Spinal cord (tissue), 10 donors: Measurements from ENCODE around the gene IFT88. TPM values are rescaled to one million over a fixed set of nuclear protein-coding genes. Genes with fewer than 3 reads are reported as not detected.

ENCODE experiments used
- DNase-seq, 6 donors: peaks; one replicate each; pipeline versions ENCODE4 v3.0.0 to v3.0.0-alpha.2; 2013 to 2015; ENCODE audit warnings: low spot score in 6 of 6, low read depth in 4 of 6
- H3K27ac ChIP-seq: one replicate; pipeline ENCODE4 v1.5.1; 2013; ENCODE audit warnings: low read depth, low read length, control low read depth
- H3K27me3 ChIP-seq: one replicate; pipeline ENCODE4 v1.6.1; 2013; ENCODE audit warnings: low read length; ENCODE audit not compliant: control insufficient read depth, insufficient read depth
- H3K36me3 ChIP-seq: one replicate; pipeline ENCODE4 v1.6.1; 2013; ENCODE audit warnings: low read length; ENCODE audit not compliant: control insufficient read depth, insufficient read depth
- H3K4me1 ChIP-seq: one replicate; pipeline ENCODE4 v1.6.1; 2013; ENCODE audit warnings: low read length; ENCODE audit not compliant: control insufficient read depth, insufficient read depth
- H3K4me3 ChIP-seq: one replicate; pipeline ENCODE4 v1.5.1; 2013; ENCODE audit warnings: low read depth, low read length, control low read depth
- H3K9me3 ChIP-seq: one replicate; pipeline ENCODE4 v1.6.1; 2013; ENCODE audit warnings: low read length; ENCODE audit not compliant: control insufficient read depth, insufficient read depth
- WGBS: methylation state at CpG from one replicate; pipeline ENCODE4 v1.1.5; 2013; ENCODE audit warnings: missing lambda C conversion rate; ENCODE audit not compliant: insufficient coverage; 5-methylcytosine and 5-hydroxymethylcytosine counted together
- polyA plus RNA-seq, 2 donors: library from polyadenylated mRNA; unstranded; fragments of 120-200 nt; gene quantifications; one replicate each; pipeline ENCODE4 v1.2.1, GENCODE V29; 2013; ENCODE audit not compliant: insufficient read length in 2 of 2
- total RNA-seq, 2 donors: library from RNA; depleted of rRNA in 1 of 2; stranded (reverse); fragments of 120-200 nt in 1 of 2; fragments of >200 nt in 1 of 2; gene quantifications; one replicate each; pipeline versions ENCODE4 v1.2.3 to v1.2.4, GENCODE V29; 2013 to 2014
- donor health status: healthy.

The IFT88 gene
- total and polyA plus RNA-seq, 4 donors: 23.1 to 31.6 (median 27.8) TPM

- H3K27ac ChIP-seq: no peak overlapping the region
- peaks cover 13% of the 10 kb centered on the region for H3K4me1 ChIP-seq
These were observed 141.3 kb downstream of the IFT88 start for GRCh38 chr13:20708216-20708615.

GRCh38 chr13:20709369-20709768 lies 142.4 kb downstream of the IFT88 start:
- Histone ChIP-seq H3K27me3 (no peaks in the 10 kb centered on the region), H3K4me1 (peaks cover 20% of the 10 kb centered on the region), H3K4me3 (no peak overlapping the region), H3K36me3 (peaks cover 11% of the 10 kb centered on the region), H3K27ac (no peak overlapping the region), H3K9me3 (no peaks in the 10 kb centered on the region)
- DNase-seq: no peak
- WGBS: 88% methylated on average over 5 of the region's 8 CpGs

More at GRCh38 chr13:20708216-20708615, 141.3 kb downstream of the IFT88 start:
- Histone ChIP-seq H3K4me3 (no peak overlapping the region), H3K36me3 (peaks cover 11% of the 10 kb centered on the region), H3K27me3 (no peaks in the 10 kb centered on the region), H3K9me3 (no peaks in the 10 kb centered on the region)
- WGBS: 60% methylated on average over 1 of the region's 2 CpGs
- DNase-seq: no peak

- Histone ChIP-seq H3K27me3 (no peaks in the 10 kb centered on the region), H3K36me3 (peaks cover 11% of the 10 kb centered on the region), H3K4me3 (no peak overlapping the region), H3K4me1 (peaks cover 22% of the 10 kb centered on the region), H3K27ac (no peak overlapping the region), H3K9me3 (no peaks in the 10 kb centered on the region)
- 63% methylated on average over 3 of the region's 4 CpGs for WGBS
- no peak for DNase-seq
These were observed 142.8 kb downstream of the IFT88 start for GRCh38 chr13:20709782-20710181.

DNA sequence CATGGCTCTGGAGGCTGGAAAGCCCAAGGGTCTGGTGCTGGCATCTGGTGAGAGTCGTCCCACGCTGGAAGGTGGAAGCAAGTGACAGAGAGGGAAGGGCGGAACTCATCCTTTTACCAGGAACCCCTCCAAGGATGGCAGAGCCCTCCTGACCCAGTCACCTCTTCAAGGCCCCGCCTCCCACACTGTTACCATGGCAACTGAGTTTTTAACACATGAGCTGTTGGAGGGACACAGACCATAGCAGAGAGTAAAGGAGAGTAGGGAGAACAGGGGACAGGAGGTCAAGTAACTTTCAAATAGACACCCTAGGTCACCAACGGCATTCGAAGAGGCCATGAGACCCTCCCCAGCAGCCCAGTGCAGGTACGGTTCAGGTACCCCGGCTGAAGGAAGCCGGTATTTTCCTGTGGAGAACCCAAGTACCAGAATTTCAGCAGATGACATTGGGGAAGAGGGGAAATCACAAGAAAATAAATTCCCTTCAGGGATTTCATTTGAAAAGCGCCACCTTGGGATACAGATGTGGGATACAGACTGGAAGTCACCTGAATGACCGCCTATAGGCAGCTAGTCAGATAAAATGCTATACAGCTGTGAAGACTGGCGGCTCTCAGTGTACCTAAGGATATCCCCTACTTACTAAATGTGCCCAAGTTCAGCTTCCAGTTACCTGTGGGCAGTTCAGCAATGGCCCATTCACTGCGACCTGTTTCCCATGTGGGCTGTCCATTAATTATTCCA lies 144.5 kb downstream of the IFT88 start:
- Histone ChIP-seq H3K4me3 (no peak overlapping the region), H3K27me3 (no peaks in the 10 kb centered on the region), H3K27ac (no peak overlapping the region), H3K9me3 (no peaks in the 10 kb centered on the region), H3K4me1 (peaks cover 20% of the 10 kb centered on the region), H3K36me3 (peaks cover 8% of the 10 kb centered on the region)
- WGBS: 63% methylated on average over 3 of the region's 13 CpGs
- DNase-seq: no peak

DNA sequence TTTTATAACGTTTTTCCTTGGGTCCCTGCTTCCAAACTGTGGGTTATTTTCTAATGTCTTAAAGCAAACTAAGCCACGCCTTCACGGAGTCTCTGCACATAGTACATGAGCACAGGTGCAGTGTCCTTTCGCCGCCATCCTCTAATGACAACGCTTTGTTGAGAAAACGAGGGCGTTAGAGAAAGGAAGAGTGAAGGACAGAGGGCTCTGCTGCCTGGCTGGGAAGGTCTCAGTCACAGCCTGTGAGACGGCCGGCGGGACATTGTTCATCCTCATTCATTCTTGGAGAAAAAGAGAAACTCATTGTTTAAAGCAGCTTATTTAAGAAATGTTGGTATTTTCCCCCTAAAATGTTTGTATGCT lies 146.0 kb downstream of the IFT88 start:
- Histone ChIP-seq H3K4me1 (peaks cover 32% of the 10 kb centered on the region), H3K4me3 (no peak overlapping the region)

GRCh38 chr13:20713751-20714150 lies 146.8 kb downstream of the IFT88 start:
- 40% methylated on average over 5 of the region's 11 CpGs for WGBS
- Histone ChIP-seq H3K36me3 (peaks cover 16% of the 10 kb centered on the region), H3K9me3 (no peaks in the 10 kb centered on the region), H3K27ac (peak overlapping the region; percentile 1), H3K4me1 (peaks cover 32% of the 10 kb centered on the region), H3K27me3 (no peaks in the 10 kb centered on the region), H3K4me3 (no peak overlapping the region)
- peak in 1 of 6 donors; percentile 27 for DNase-seq

More for the DNA sequence above, 146.0 kb downstream of the IFT88 start:
- H3K9me3 ChIP-seq: no peaks in the 10 kb centered on the region
- peak overlapping the region; percentile 40 for H3K27ac ChIP-seq
- 33% methylated on average over 5 of the region's 11 CpGs for WGBS
- peak in 1 of 6 donors; percentile 26 for DNase-seq
- H3K36me3 ChIP-seq: peaks cover 8% of the 10 kb centered on the region
- H3K27me3 ChIP-seq: no peaks in the 10 kb centered on the region

GRCh38 chr13:20714161-20714560 lies 147.2 kb downstream of the IFT88 start:
- H3K4me3 ChIP-seq: no peak overlapping the region
- 54% methylated on average over 8 of the region's 8 CpGs for WGBS
- no peak for DNase-seq
- H3K36me3 ChIP-seq: peaks cover 20% of the 10 kb centered on the region
- peaks cover 32% of the 10 kb centered on the region for H3K4me1 ChIP-seq
- H3K27me3 ChIP-seq: no peaks in the 10 kb centered on the region
- peak overlapping the region; percentile 35 for H3K27ac ChIP-seq
- H3K9me3 ChIP-seq: no peaks in the 10 kb centered on the region

- H3K9me3 ChIP-seq: no peaks in the 10 kb centered on the region
- H3K4me1 ChIP-seq: peaks cover 32% of the 10 kb centered on the region
- 59% methylated on average over 6 of the region's 9 CpGs for WGBS
- H3K36me3 ChIP-seq: peaks cover 24% of the 10 kb centered on the region
- H3K27ac ChIP-seq: peak overlapping the region; percentile 35
- DNase-seq: peak in 1 of 6 donors; percentile 67
- H3K4me3 ChIP-seq: no peak overlapping the region
- H3K27me3 ChIP-seq: no peaks in the 10 kb centered on the region
These were observed 147.8 kb downstream of the IFT88 start for GRCh38 chr13:20714563-20715329.

- no peak overlapping the region for H3K4me3 ChIP-seq
These were observed 148.4 kb downstream of the IFT88 start for GRCh38 chr13:20715330-20715712.

More at GRCh38 chr13:20715330-20715712, 148.4 kb downstream of the IFT88 start:
- no peak for DNase-seq
- peaks cover 32% of the 10 kb centered on the region for H3K4me1 ChIP-seq
- H3K36me3 ChIP-seq: peaks cover 25% of the 10 kb centered on the region
- H3K9me3 ChIP-seq: no peaks in the 10 kb centered on the region
- 75% methylated on average over 5 of the region's 6 CpGs for WGBS
- H3K27ac ChIP-seq: no peak overlapping the region
- H3K27me3 ChIP-seq: no peaks in the 10 kb centered on the region
